Breast epithelium (tissue), 4 donors: ENCODE data around the gene SNX20. TPM values are rescaled to one million over a fixed set of nuclear protein-coding genes. Genes with fewer than 3 reads are reported as not detected.

Experiments
- DNase-seq, 2 donors: peaks; one replicate each; pipeline ENCODE4 v3.0.0-alpha.2; 2019; ENCODE audit warnings: low spot score in 2 of 2
- H3K27ac ChIP-seq, 2 donors: fragments of 200-600 bp; sonication (generic) in 1 of 2; one replicate each; pipeline ENCODE4 v1.5.1; 2016 to 2019; ENCODE audit warnings: mild to moderate bottlenecking in 1 of 2
- H3K27me3 ChIP-seq, 2 donors: fragments of 200-600 bp; sonication (generic) in 1 of 2; one replicate each; pipeline versions ENCODE4 v1.5.1 to v1.6.0; 2017 to 2019; ENCODE audit warnings: control low read depth in 1 of 2, mild to moderate bottlenecking in 1 of 2
- H3K36me3 ChIP-seq: fragments of 200-600 bp; one replicate; pipeline ENCODE4 v1.5.1; 2019
- H3K4me1 ChIP-seq, 2 donors: fragments of 200-600 bp; sonication (generic); one replicate each; pipeline ENCODE4 v1.5.1; 2016 to 2019; ENCODE audit warnings: control low read depth in 1 of 2
- H3K4me3 ChIP-seq, 3 donors: fragments of 200-600 bp; sonication (generic); 1 replicate in 2 of 3; 2 replicates in 1 of 3; pipeline ENCODE4 v1.5.1; 2016 to 2019; ENCODE audit warnings: mild to moderate bottlenecking in 3 of 3, moderate library complexity in 2 of 3
- H3K9me3 ChIP-seq, 2 donors: fragments of 200-600 bp; sonication (generic) in 1 of 2; one replicate each; pipeline ENCODE4 v1.5.1; 2016 to 2019; ENCODE audit warnings: control low read depth in 1 of 2
- POLR2A ChIP-seq: fragments of 450-650 bp; IDR thresholded peaks from one replicate; pipeline ENCODE4 v1.6.1; 2016; ENCODE audit warnings: antibody characterized with exemption, mild to moderate bottlenecking, moderate library complexity
- POLR2AphosphoS5 ChIP-seq, 3 donors: sonication (generic); formaldehyde crosslinking; IDR thresholded peaks; one replicate each; pipeline ENCODE4 v1.6.1; 2017; ENCODE audit warnings: antibody characterized with exemption in 3 of 3
- intact Hi-C: fragments of 100-400 bp; cut with DNase I; formaldehyde crosslinking; loops from one replicate; pipeline ENCODE4 v1.15.1; 2023; ENCODE audit warnings: low total_unique reads
- total RNA-seq, 3 donors: library from RNA; depleted of rRNA; stranded (reverse); fragments of >200 nt; gene quantifications; one replicate each; pipeline ENCODE4 v1.1.0, GENCODE V29; 2016
- TF ChIP-seq, protein P1 (sequence below), 3 donors: fragments of 450-650 bp; IDR thresholded peaks; one replicate each; pipeline ENCODE4 v1.5.1; 2016 to 2017; ENCODE audit warnings: antibody characterized with exemption in 3 of 3, mild to moderate bottlenecking in 3 of 3, moderate library complexity in 3 of 3

SNX20 gene
- total RNA-seq, 3 donors from 2014 or later: 1.3 to 2.9 (median 2.7) TPM

DNA sequence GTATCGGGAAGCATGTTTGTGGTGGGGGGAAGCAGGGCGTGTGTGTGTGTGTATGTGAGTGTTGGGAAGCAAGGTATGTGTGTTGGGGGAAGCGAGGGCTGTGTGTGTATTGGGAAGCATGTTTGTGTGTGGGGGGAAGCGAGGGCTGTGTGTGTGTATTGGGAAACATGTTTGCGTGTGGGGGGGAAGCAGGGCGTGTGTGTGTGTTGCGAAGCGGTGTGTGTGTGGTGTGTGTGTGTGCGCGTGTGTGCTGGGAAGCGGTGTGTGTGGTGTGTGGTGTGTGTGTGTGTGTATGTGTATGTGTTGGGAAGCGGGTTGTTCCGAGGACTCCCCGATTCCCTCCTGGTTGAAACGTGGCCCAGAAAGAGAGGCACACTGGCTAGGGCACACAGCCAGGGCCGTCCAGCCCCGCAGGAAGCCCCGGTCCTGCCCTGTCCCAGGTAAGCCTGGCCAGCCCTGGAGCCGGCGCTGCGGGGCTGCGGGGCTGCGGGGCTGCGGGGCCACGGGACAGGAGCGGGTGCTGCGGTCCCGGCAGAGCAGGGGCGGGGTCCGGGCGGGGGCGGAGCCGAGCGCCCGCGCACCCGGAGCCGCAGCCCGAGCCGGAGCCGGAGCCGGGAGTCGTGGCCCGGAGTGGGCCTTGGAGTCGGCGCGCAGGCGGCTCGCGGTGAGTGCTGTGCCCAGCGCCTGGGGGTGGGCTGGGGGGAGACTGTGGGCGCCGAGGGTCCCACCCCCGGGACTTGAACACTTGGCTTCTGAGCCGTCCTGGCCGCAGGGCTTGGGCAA lies 12.1 kb upstream of the SNX20 start, which contains the start of gene NOD2:
Gene NOD2, plus strand, starts transcription at position 608 of the 783 bp plus-strand sequence. CDS start 5,890 bp downstream, outside the sequence.
- TF ChIP-seq POLR2AphosphoS5 (IDR thresholded peaks at IDR 0.05) (no peak), POLR2A (no peak)
- TF ChIP-seq, protein P1, sequence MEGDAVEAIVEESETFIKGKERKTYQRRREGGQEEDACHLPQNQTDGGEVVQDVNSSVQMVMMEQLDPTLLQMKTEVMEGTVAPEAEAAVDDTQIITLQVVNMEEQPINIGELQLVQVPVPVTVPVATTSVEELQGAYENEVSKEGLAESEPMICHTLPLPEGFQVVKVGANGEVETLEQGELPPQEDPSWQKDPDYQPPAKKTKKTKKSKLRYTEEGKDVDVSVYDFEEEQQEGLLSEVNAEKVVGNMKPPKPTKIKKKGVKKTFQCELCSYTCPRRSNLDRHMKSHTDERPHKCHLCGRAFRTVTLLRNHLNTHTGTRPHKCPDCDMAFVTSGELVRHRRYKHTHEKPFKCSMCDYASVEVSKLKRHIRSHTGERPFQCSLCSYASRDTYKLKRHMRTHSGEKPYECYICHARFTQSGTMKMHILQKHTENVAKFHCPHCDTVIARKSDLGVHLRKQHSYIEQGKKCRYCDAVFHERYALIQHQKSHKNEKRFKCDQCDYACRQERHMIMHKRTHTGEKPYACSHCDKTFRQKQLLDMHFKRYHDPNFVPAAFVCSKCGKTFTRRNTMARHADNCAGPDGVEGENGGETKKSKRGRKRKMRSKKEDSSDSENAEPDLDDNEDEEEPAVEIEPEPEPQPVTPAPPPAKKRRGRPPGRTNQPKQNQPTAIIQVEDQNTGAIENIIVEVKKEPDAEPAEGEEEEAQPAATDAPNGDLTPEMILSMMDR (IDR thresholded peaks at IDR 0.05): no peak
- no peaks in the 10 kb centered on the region for H3K9me3 ChIP-seq
- H3K4me1 ChIP-seq: peaks cover 11 to 12% of the 10 kb centered on the region in 2 donors
- no peaks in the 10 kb centered on the region for H3K36me3 ChIP-seq
- no peaks in the 10 kb centered on the region for H3K27me3 ChIP-seq
- peak within 1 kb of the TSS; percentile 46 to 73 (median 56) for H3K4me3 ChIP-seq
- intact Hi-C loops: no loop called here
- DNase-seq: no peak
- peak within 1 kb of the TSS; percentile 29 to 51 for H3K27ac ChIP-seq

DNA sequence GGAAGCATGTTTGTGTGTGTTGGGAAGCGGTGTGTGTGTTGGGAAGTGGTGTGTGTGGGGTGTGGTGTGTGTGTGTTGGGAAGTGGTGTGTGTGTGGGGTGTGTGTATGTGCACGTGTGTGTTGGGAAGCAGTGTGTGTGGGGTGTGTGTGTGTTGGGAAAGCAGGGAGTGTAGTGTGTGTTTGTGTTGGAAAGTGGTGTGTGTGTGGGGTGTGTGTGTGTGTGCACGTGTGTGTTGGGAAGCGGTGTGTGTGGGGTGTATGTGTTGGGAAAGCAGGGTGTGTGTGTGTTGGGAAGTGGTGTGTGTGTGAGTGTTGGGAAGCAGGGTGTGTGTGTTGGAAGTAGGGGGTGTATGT lies 11.5 kb upstream of the SNX20 start:
- H3K4me1 ChIP-seq: peaks cover 9 to 11% of the 10 kb centered on the region in 2 donors
- H3K27ac ChIP-seq: no peak overlapping the region
- intact Hi-C loops: no loop called here
- no peaks in the 10 kb centered on the region for H3K9me3 ChIP-seq
- no peak overlapping the region for H3K4me3 ChIP-seq
- no peaks in the 10 kb centered on the region for H3K27me3 ChIP-seq
- DNase-seq: no peak
- TF ChIP-seq POLR2A (no peak), POLR2AphosphoS5 (IDR thresholded peaks at IDR 0.05) (no peak)
- TF ChIP-seq, protein P1 (IDR thresholded peaks at IDR 0.05): no peak
- no peaks in the 10 kb centered on the region for H3K36me3 ChIP-seq

DNA sequence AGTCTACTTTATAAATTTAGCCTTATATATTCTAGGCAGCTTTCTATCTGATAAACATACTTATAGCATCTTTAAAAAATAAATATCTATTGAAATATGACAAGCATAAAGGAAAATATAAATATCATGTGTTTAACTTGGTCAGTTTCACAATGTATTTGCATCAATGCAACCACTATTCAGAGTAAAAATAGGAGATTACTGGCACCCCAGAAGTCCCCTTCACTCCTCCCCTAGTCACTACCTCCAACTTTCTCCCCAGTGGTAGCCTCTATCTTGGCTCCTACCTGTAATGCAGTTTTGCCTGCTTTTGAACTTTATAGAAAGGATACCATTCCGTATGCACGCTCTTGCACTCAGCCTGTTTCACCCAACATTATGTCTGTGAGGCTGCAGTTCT lies 9.1 kb upstream of the SNX20 start:
- no peaks in the 10 kb centered on the region for H3K27me3 ChIP-seq
- H3K9me3 ChIP-seq: no peaks in the 10 kb centered on the region
- intact Hi-C loops: no loop called here
- H3K27ac ChIP-seq: no peak overlapping the region
- no peak for DNase-seq
- TF ChIP-seq POLR2A (no peak), POLR2AphosphoS5 (IDR thresholded peaks at IDR 0.05) (no peak)
- TF ChIP-seq, protein P1 (IDR thresholded peaks at IDR 0.05): no peak
- H3K4me3 ChIP-seq: no peak overlapping the region
- H3K36me3 ChIP-seq: no peaks in the 10 kb centered on the region
- H3K4me1 ChIP-seq: no peaks in the 10 kb centered on the region

DNA sequence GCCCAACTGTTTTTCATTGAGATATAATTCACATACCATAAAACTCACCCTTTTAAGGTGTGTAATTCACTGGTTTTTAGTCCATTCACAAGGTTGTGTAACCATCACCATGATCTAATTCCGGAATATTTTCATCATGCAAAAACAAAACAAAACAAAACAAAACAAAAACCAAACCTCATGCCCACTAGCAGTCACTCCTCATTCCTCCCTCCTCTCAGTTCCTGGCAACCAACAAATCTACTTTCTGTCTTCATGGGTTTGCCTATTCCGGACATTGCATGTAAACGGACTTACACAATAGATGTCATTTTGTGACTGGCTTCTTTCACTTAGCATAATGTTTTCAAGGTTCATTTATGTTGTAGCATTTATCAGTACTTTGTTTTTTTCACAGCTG lies 7.8 kb upstream of the SNX20 start:
- Histone ChIP-seq H3K4me1 (no peaks in the 10 kb centered on the region), H3K9me3 (no peaks in the 10 kb centered on the region), H3K27me3 (no peaks in the 10 kb centered on the region), H3K27ac (no peak overlapping the region), H3K4me3 (no peak overlapping the region), H3K36me3 (no peaks in the 10 kb centered on the region)
- DNase-seq: no peak
- TF ChIP-seq POLR2AphosphoS5 (IDR thresholded peaks at IDR 0.05) (no peak), POLR2A (no peak)
- TF ChIP-seq, protein P1 (IDR thresholded peaks at IDR 0.05): no peak
- intact Hi-C loops: no loop called here

DNA sequence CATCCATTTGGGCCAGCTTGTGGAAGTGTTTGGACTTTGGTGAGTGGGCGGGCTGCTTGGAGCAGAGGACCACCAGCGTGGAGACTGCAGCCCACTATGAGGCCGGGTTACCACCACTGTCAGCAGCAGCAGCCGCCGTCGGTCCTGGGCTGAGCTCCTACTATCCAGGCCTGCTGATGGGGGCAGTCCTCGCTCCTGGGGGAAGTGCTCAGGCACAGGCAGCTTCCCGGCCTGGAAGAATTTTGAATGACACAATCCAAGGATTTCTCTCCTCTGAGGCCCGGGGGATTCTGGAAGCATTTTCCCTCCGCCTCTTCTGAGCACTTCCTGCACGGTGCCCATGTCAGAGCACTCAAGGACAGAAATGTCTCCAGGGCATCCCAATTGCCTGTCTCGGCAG lies 7.0 kb upstream of the SNX20 start:
- Histone ChIP-seq H3K4me3 (no peak overlapping the region), H3K4me1 (no peaks in the 10 kb centered on the region), H3K36me3 (no peaks in the 10 kb centered on the region), H3K27me3 (no peaks in the 10 kb centered on the region), H3K27ac (peak overlapping the region in 1 of 2 donors; percentile 19), H3K9me3 (no peaks in the 10 kb centered on the region)
- DNase-seq: no peak
- intact Hi-C loops: no loop called here
- TF ChIP-seq POLR2A (no peak), POLR2AphosphoS5 (IDR thresholded peaks at IDR 0.05) (no peak)
- TF ChIP-seq, protein P1 (IDR thresholded peaks at IDR 0.05): no peak
